Activated CD4-positive, alpha-beta T cell treated with anti-CD3 and anti-CD28 coated beads, Interleukin-2, amount 10 ng/mL, durations not matched to agents 7 days and 5 days (primary cell): ENCODE results near the gene PTPRE. TPM values are rescaled to one million over a fixed set of nuclear protein-coding genes. Genes with fewer than 3 reads are reported as not detected.

Experiments used
- CTCF ChIA-PET: fragments of 350-600 bp; sonication (Branson Sonifier 250); formaldehyde crosslinking; loops from one replicate; lab custom pipeline; 2021; ENCODE audit warnings: antibody characterized with exemption; lab: Charles Lee
- POLR2A ChIA-PET: fragments of 350-600 bp; sonication (Branson Sonifier 250); formaldehyde crosslinking; loops from one replicate; lab custom pipeline; 2021; ENCODE audit warnings: antibody characterized with exemption; lab: Charles Lee
- DNase-seq: peaks from one replicate; pipeline ENCODE4 v3.0.0-alpha.2; 2020
- H3K27ac Mint-ChIP-seq: one replicate; pipeline ENCODE4 v1.8.0; 2021; ENCODE audit warnings: mild to moderate bottlenecking, moderate library complexity, mixed read lengths
- H3K27me3 Mint-ChIP-seq: one replicate; pipeline ENCODE4 v1.8.0; 2021; ENCODE audit warnings: mixed read lengths
- H3K36me3 Mint-ChIP-seq: one replicate; pipeline ENCODE4 v1.8.0; 2021; ENCODE audit warnings: low read depth, mixed read lengths
- H3K4me1 Mint-ChIP-seq: one replicate; pipeline ENCODE4 v1.8.0; 2021; ENCODE audit warnings: mixed read lengths
- H3K4me3 Mint-ChIP-seq: one replicate; pipeline ENCODE4 v1.8.0; 2021; ENCODE audit warnings: mild to moderate bottlenecking, moderate library complexity, mixed read lengths
- H3K9me3 Mint-ChIP-seq: one replicate; pipeline ENCODE4 v1.8.0; 2021; ENCODE audit warnings: mixed read lengths
- total RNA-seq, 2 experiments: library from RNA; stranded (reverse); gene quantifications; one replicate each; pipeline ENCODE4 v1.2.3, GENCODE V29; 2021

The PTPRE gene
- total RNA-seq, 2 experiments from 2014 or later = 24.1 to 25.6 TPM

DNA sequence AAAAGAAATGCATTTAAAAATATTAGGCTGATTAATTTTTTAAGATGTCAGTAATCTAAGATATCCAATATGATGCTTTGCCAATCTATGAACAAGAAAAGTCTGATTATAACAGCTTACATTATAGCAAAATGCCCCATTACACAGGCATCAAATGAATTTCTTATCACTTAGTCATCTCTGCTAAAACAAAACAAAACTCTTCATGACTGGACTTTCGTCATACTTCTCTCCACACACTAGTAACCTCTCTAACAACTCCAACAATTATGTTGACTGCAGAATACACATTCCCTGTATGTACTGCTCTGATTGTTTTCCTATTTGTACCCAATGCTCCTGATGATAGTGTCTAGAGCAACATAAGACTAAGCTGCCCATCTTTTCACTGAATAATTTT lies 223.1 kb downstream of the PTPRE start:
- ChIA-PET POLR2A (no interaction called here), CTCF (interaction anchor here (1.0 kb wide), 1 partner anchor 9 kb away, joined by 3 read pairs; no protein-coding TSS in a partner anchor)

More for the DNA sequence above, 223.1 kb downstream of the PTPRE start:
- H3K27me3 Mint-ChIP-seq = peaks cover 21% of the 10 kb centered on the region
- DNase-seq = no peak
- peaks cover 11% of the 10 kb centered on the region for H3K4me1 Mint-ChIP-seq
- H3K36me3 Mint-ChIP-seq = peaks cover 6% of the 10 kb centered on the region
- H3K9me3 Mint-ChIP-seq = no peaks in the 10 kb centered on the region
- no peak overlapping the region for H3K4me3 Mint-ChIP-seq
- no peak overlapping the region for H3K27ac Mint-ChIP-seq

Other genes with a start within 250 kb of the PTPRE start
- gene FOXI2, start 169.9 kb upstream of the PTPRE start, total RNA-seq = not detected
- gene CLRN3, start 14.2 kb upstream of the PTPRE start, total RNA-seq = not detected
- 100 to 1,000 TPM; 328 to 345 TPM for gene MKI67, start 219.3 kb downstream of the PTPRE start, total RNA-seq